GM21786 (cell line): Measurements from ENCODE around the gene PHYKPL.
A peak's percentile ranks its signal among the peaks of the same experiment; 100 is the strongest.

Experiments used
- ATAC-seq: cut with Tn5 transposase; IDR thresholded peaks from one replicate; pipeline ENCODE4 v1.9.1; 2021; ENCODE audit not compliant: unreplicated experiment

Gene PHYKPL

GRCh38 chr5:178192787-178193186 lies 39.8 kb downstream of the PHYKPL start:
- ATAC-seq = no peak

- no peak for ATAC-seq
Observed at GRCh38 chr5:178192244-178192643, 40.4 kb downstream of the PHYKPL start.

- ATAC-seq = no peak
Observed at GRCh38 chr5:178191661-178192060, 40.9 kb downstream of the PHYKPL start.

GRCh38 chr5:178189433-178189832 lies 43.2 kb downstream of the PHYKPL start:
- ATAC-seq = no peak

- ATAC-seq = no peak
Observed at GRCh38 chr5:178187014-178187413, 45.6 kb downstream of the PHYKPL start, which contains the start of gene GMCL2. TSS of gene GMCL2 (minus strand) at chr5:178187371. CDS start at chr5:178187299, 72 bp downstream.

GRCh38 chr5:178186427-178186826 lies 46.2 kb downstream of the PHYKPL start:
- ATAC-seq = no peak

GRCh38 chr5:178182158-178182876 lies 50.3 kb downstream of the PHYKPL start:
- no peak for ATAC-seq

- ATAC-seq = no peak
Observed at GRCh38 chr5:178180141-178180863, 52.3 kb downstream of the PHYKPL start.

- ATAC-seq = no peak
Observed at GRCh38 chr5:178177569-178177968, 55.0 kb downstream of the PHYKPL start.

- no peak for ATAC-seq
Observed at GRCh38 chr5:178176791-178177190, 55.8 kb downstream of the PHYKPL start.

GRCh38 chr5:178174456-178174855 lies 58.1 kb downstream of the PHYKPL start:
- ATAC-seq = no peak

GRCh38 chr5:178170455-178170854 lies 62.1 kb downstream of the PHYKPL start:
- no peak for ATAC-seq

- no peak for ATAC-seq
Observed at GRCh38 chr5:178165581-178165980, 67.0 kb downstream of the PHYKPL start.

- ATAC-seq = peak; percentile 95
Observed at GRCh38 chr5:178163772-178164735, 68.5 kb downstream of the PHYKPL start.

- no peak for ATAC-seq
Observed at GRCh38 chr5:178162481-178162880, 70.1 kb downstream of the PHYKPL start.

GRCh38 chr5:178160176-178160575 lies 72.4 kb downstream of the PHYKPL start:
- no peak for ATAC-seq
